H7 (cell line): ENCODE measurements around the gene C7orf33. TPM values are rescaled to one million over a fixed set of nuclear protein-coding genes. Genes with fewer than 3 reads are reported as not detected.
"Not testable (repeated sequence)": the region's sequence is repeated elsewhere in the genome, so short reads cannot be mapped to it uniquely, and the experiment has no call there.

Source experiments
- DNase-seq: peaks from one replicate; pipeline ENCODE4 v3.0.0; 2012
- H3K27me3 ChIP-seq: 2 replicates; pipeline ENCODE4 v1.6.0; 2011; ENCODE audit warnings: mild to moderate bottlenecking, low read length; ENCODE audit not compliant: control insufficient read depth, insufficient read depth
- H3K36me3 ChIP-seq: replicated peaks from 2 replicates; pipeline ENCODE4 v1.5.1; 2011; ENCODE audit warnings: low read length; ENCODE audit not compliant: control insufficient read depth, insufficient read depth
- H3K4me3 ChIP-seq: 2 replicates; pipeline ENCODE4 v1.5.1; 2011; ENCODE audit warnings: low read depth, mild to moderate bottlenecking, control low read depth, low read length, moderate library complexity; ENCODE audit not compliant: insufficient read depth
- total RNA-seq: library from RNA; depleted of rRNA; stranded (reverse); fragments of >200 nt; shearing (Covaris generic); gene quantifications from 2 replicates; pipeline ENCODE4 v1.2.3, GENCODE V29; 2014

The C7orf33 gene
- total RNA-seq, 1 experiment from 2014 or later: not detected

DNA sequence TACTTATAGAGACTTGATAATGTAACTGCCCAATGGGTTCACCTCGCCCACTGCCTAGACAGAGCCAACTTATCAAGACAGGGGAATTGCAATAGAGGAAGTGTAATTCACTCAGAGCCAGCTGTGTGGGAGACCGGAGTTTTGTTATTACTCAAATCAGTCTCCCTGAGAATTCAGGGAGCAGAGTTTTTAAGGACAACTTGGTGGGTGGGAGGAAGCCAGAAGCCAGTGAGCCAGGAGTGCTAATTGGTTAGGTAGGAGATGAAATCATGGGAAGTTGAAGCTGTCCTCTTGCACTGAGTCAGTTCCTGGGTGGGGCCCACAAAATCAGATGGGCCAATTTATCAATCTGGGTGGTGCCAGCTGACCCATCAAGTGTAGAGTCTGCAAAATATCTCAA lies 20.1 kb upstream of the C7orf33 start:
- Histone ChIP-seq H3K4me3 (no peak overlapping the region), H3K36me3 (no peaks in the 10 kb centered on the region), H3K27me3 (no peaks in the 10 kb centered on the region)
- DNase-seq: no peak

DNA sequence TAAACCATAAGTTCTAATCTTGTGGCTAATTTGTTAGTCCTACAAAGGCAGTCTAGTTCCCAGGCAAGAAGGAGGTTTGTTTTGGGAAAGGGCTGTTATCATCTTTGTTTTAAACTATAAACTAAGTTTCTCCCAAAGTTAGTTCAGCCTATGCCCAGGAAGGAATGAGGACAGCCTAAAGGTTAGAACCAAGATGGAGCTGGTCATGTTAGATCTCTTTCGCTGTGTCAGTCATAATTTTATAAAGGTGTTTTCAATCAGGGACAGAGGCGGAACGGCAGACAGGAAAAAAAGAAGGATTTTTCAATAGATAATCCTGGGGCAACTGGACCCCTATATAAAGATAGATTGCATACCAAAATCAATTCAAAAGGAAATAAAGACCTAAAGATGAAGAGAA lies 19.6 kb upstream of the C7orf33 start:
- not testable (repeated sequence) for H3K4me3 ChIP-seq

DNA sequence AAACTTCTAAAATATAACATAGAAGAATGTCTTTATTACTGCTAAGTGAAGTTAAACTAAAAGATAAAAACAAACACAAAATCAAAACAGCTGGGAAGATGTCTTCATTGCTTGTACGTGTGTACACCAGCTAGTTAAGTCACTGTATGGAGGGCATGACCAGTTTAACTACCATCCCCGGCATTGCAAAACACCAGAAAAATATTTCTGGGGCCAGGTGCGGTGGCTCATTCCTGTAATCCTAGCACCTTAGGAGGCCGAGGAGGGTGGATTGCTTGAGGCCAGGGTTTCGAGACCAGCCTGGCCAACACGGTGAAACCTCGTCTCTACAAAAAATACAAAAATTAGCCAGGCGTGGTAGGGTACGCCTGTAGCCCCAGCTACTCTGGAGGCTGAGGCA lies 19.2 kb upstream of the C7orf33 start:
- Histone ChIP-seq H3K27me3 (no peaks in the 10 kb centered on the region), H3K4me3 (no peak overlapping the region), H3K36me3 (no peaks in the 10 kb centered on the region)
- no peak for DNase-seq

More for the DNA sequence above, 19.6 kb upstream of the C7orf33 start:
- H3K27me3 ChIP-seq, DNase-seq, H3K36me3 ChIP-seq: not testable (repeated sequence)

DNA sequence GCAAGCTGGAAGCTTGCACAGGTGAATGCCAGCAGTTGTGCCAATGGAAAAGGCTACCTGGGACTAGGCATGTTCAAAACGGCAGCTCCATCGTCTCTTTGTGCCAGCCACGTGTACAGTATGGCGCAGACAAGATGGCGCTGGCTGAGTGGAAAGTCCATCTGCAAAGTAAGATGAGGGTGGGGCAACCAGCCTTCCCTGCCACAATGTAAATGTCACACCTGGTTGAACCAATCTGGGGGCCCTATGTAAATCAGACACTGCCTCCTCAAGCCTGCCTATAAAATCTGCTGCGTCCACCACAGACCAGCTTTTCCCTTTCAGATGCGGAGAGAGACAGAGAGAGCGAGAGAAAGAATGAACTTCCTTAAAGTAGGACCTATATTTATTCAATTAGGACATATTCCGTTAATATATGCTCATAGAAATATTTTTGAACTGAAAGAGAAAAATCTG lies 18.5 kb upstream of the C7orf33 start:
- no peak overlapping the region for H3K4me3 ChIP-seq
- no peaks in the 10 kb centered on the region for H3K27me3 ChIP-seq
- H3K36me3 ChIP-seq: no peaks in the 10 kb centered on the region
- no peak for DNase-seq

DNA sequence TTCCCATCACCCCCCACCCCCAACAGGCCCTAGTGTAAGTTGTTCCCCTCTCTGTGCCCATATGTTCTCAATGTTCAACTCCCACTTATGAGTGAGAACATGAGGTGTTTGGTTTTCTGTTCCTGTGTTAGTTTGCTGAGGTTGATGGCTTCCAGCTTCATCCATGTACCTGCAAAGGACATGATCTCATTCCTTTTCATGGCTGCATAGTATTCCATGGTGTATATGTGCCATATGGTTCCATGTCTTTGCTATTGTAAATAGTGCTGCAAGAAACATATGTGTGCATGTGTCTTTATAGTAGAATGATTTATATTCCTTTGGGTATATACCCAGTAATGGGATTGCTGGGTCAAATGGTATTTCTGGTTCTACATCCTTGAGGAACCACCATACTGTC lies 17.0 kb upstream of the C7orf33 start:
- DNase-seq, H3K4me3 ChIP-seq, H3K27me3 ChIP-seq, H3K36me3 ChIP-seq: not testable (repeated sequence)

DNA sequence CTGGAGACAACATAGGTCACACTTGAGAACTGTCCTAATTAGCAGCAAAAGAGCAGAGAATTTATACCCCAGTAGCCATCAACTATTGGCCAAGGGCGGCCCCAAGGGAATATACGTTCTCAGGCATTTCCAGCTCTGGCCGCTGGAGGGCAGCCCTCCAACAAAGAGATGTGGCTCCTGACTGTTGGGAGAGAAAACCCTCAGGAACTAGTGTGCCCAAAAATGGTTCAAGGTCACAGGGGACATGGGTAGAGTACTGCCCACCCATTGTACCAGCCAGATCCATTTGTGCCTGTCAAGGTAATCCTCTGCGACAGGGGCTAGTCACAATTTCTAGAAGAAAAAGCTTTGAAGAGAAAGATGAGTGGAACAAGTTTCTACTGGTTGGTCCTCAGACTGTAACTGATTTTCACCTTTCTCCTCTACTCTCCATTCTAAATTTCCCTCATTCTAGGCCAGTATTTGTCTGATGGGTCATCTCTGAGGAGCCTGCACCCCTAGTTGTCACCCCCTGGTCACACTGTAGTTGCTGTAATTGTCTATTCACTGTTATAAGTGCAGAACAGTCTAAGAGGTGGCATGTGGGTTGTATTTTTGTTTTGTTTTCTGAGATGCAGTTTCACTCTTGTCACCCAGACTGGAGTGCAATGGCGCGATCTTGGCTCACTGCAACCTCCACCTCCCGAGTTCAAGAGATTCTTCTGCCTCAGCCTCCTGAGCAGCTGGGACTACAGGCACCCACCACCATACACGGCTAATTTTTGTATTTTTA lies 14.7 kb upstream of the C7orf33 start:
- Histone ChIP-seq H3K4me3 (no peak overlapping the region), H3K36me3 (no peaks in the 10 kb centered on the region), H3K27me3 (no peaks in the 10 kb centered on the region)
- DNase-seq: peak; percentile 37

DNA sequence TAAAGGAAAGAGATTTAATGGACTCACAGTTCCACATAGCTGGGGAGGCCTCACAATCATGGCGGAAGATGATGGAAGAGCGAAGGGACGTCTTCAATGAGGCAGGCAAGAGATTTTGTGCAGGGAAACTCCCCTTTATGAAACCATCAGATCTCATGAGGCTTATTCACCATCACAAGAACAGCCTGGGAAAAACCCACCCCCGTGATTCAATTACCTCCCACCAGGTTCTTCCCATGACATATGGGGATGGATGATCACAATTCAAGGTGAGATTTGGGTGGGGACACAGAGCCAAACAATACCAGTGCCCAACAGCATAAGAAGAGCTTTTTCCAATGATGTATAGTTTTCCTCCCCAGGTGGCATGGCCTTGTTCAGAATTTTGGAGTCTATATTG lies 11.2 kb upstream of the C7orf33 start:
- no peaks in the 10 kb centered on the region for H3K27me3 ChIP-seq
- H3K4me3 ChIP-seq: no peak overlapping the region
- no peaks in the 10 kb centered on the region for H3K36me3 ChIP-seq
- DNase-seq: no peak

DNA sequence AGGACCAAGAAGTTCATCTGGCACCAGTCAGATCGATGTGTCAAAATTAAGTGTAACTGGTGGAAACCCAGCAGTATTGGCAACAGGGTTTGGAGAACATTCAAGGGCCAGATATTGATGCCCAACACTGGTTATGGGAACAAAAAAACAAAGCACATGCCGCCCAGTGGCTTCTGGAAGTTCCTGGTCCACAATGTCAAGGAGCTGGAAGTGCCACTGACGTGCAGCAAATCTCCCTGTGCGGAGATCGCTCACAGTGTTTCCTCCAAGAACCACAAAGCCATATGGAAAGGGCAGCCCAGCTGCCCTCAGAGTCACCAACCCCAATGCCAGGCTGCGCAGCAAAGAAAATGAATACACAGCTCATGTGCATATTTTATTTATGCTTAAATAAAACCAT lies 10.1 kb upstream of the C7orf33 start:
- Histone ChIP-seq H3K36me3 (no peaks in the 10 kb centered on the region), H3K27me3 (no peaks in the 10 kb centered on the region), H3K4me3 (no peak overlapping the region)
- no peak for DNase-seq

DNA sequence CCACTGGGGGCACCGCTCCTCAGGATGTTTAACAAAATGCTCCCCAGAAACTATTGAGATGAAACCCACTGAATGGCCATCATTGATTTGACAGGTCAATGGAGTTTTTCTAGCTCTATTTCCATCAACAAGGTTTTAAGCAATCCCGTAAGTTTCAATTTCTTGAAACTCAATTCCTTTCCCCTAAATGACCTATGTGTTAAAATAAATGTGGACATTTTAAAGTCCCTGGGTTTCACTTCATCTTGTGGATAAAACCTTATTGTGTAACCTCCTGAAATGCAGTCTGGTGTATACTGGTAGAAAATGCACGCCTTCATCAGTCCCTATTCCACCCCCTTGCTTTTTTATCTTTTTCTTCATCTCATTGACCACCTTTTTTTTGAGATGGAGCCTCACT lies 8.9 kb upstream of the C7orf33 start:
- Histone ChIP-seq H3K27me3 (no peaks in the 10 kb centered on the region), H3K4me3 (no peak overlapping the region), H3K36me3 (no peaks in the 10 kb centered on the region)
- DNase-seq: no peak

DNA sequence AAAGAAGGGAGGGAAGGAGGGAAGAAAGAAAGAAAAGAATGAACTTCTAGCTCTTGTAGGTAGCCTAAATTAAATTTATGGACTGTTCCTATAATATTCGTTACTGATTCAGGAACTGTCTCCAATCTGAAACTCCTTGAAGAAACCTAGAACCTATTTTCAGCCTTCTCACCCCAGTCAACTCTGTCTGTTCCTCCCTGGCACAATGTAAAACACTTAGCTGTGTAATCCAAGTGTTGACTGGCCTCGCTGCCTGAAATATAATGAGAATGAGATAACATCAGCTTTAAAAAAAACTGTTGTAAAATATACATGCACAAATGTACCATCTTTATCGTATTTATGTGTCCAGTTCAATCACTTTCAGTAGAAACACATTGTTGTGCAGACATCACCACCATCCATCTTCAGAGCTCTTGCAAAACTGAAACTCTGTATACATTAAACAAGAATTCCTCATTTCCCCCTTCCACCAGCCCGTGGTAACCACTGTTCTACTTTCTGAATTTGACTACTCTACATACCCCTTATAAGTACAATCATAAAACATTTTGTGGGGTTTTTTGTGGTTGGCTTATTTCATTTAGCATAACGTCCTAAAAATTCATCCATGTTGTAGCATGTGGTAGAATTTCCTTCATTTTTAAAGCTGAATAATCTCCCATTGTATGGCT lies 6.3 kb upstream of the C7orf33 start:
- DNase-seq: no peak
- no peaks in the 10 kb centered on the region for H3K27me3 ChIP-seq
- no peaks in the 10 kb centered on the region for H3K36me3 ChIP-seq
- H3K4me3 ChIP-seq: no peak overlapping the region

DNA sequence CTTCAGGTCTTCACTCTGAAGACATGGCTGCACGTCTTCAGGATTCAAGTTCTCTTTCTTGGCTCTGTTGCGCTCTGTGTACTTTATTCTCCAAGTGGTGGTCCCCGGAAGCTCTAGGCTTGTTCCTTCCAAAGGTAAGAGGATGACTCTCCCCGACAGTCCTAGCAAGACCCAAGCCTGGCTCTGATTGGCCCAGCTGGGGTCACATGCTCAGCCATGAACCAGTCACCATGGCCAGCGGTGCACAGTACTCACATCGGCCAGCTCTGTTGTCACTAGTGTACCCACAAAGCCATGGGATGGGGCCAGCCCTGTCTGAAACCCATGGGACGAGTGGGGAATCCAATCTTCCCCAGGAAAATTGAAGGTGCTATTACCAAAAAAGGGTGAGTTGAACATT lies 5.2 kb upstream of the C7orf33 start:
- no peak for DNase-seq
- H3K27me3 ChIP-seq: no peaks in the 10 kb centered on the region
- no peak overlapping the region for H3K4me3 ChIP-seq
- H3K36me3 ChIP-seq: no peaks in the 10 kb centered on the region

DNA sequence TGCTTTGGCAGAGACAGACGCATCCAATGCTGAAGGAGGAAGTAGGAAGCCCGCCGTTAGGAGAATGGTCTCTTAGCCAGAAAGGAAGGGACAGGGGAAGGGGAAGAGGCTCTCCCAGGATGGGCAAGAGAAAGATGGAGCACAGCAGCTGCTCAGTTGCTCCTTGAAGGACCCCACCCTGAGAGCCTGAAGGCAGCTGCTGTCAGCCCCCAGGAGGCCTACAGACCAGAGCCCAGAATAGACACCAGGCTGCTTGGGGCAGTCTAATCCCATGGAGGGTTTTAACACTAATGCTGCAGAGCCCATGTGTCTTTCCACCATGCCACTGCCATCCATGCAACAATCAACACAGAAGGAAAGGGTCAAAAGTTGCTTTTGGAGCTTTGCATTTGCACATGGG lies 3.5 kb upstream of the C7orf33 start:
- Histone ChIP-seq H3K36me3 (no peaks in the 10 kb centered on the region), H3K27me3 (no peaks in the 10 kb centered on the region), H3K4me3 (no peak overlapping the region)
- no peak for DNase-seq

DNA sequence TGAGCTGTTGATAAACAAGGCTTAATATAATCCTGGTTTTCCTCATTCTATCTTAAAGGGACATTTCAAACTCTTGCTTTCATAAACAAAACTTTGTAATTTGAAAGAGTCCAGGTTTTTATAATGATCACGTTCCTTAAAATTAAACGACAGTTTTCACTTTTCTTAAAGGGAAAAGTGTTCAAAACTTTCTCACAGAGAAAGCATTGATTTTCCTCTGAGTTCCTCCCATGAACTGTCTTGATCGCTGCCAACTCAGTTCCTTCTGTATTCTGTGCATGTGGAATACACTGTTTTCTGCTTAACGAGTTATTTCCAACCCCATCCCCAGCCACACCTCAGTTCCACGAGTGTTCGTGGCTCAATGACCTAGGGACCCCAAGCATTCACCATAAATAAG lies 2.4 kb upstream of the C7orf33 start:
- no peaks in the 10 kb centered on the region for H3K27me3 ChIP-seq
- H3K4me3 ChIP-seq: no peak overlapping the region
- no peak for DNase-seq
- H3K36me3 ChIP-seq: no peaks in the 10 kb centered on the region

DNA sequence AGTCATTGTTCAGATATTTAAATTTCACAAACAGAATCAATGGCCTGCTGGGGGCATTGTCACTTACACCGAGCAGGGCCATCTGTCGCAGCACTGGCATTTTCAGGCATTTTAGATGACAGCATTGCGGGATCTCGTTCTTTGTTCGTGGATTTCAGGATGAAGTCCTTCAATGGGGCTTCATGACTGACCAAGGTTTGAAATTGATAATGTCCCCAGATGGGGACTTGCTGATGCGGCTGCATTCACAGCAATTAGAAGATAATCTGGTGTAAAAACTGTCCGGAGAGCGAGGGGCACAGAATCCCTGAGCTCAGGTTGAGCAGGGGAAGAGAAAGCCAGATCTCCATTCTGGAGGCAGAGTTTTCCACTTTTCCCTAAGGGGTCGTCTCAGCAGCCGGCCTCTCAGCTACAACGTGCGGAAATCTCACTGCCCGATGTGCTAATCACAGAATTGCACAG lies 1.9 kb upstream of the C7orf33 start:
- DNase-seq: no peak
- Histone ChIP-seq H3K4me3 (no peak overlapping the region), H3K27me3 (no peaks in the 10 kb centered on the region), H3K36me3 (no peaks in the 10 kb centered on the region)

DNA sequence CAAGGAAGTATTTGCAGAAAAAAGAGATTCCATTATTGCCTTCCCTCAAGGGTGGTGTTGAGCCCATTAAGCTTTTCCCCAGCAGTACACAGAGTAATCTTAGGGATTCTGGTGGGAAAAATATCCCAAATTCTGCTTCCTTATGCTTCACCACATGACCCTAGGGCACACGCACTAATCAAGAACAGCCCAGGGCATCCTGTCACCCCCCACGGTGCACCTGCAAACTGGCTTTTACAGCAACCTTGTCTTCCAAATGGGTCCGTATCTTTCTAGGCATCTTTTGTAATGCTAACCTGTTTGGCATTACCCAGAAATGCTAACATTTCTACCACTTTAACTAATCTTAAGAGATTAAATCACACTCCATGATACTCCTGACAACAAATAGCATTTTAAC lies 926 bp upstream of the C7orf33 start:
- Histone ChIP-seq H3K27me3 (no peaks in the 10 kb centered on the region), H3K36me3 (no peaks in the 10 kb centered on the region), H3K4me3 (no peak overlapping the region)
- DNase-seq: peak; percentile 51
